Measurements from ENCODE around the gene PC. TPM values are rescaled to one million over a fixed set of nuclear protein-coding genes. Genes with fewer than 3 reads are reported as not detected.

PC gene
- total RNA-seq, 1 experiment from 2014 or later: 24.5 TPM

- DNase-seq (no peak), ATAC-seq (no peak)
- Histone ChIP-seq H3K4me2 (ENCODE audit: low read length) (no peak overlapping the region), H3K9me3 (ENCODE audit: low read length) (no peaks in the 10 kb centered on the region), H3K27me3 (ENCODE audit: low read length) (no peaks in the 10 kb centered on the region), H3K9me2 (replicated peaks; ENCODE audit: low read length) (no peaks in the 10 kb centered on the region), H3K4me1 (ENCODE audit: insufficient read depth, low read length) (peaks cover 30% of the 10 kb centered on the region), H3K79me2 (ENCODE audit: low read length) (no peaks in the 10 kb centered on the region), H4K20me1 (ENCODE audit: low read length) (no peaks in the 10 kb centered on the region), H3K4me3 (ENCODE audit: low read length) (no peak overlapping the region), H2AFZ (ENCODE audit: low read length) (no peak overlapping the region), H3F3A (ENCODE audit: low read length, unreplicated experiment) (no peaks in the 10 kb centered on the region), H3K27ac (ENCODE audit: low read length) (no peak overlapping the region), H3K9ac (ENCODE audit: low read length) (no peak overlapping the region), H3K36me3 (ENCODE audit: low read depth, low read length) (no peaks in the 10 kb centered on the region)
- TF ChIP-seq CTCF (conservative IDR thresholded peaks at IDR 0.05; ENCODE audit: low read depth, low read length) (no peak), EZH2phosphoT487 (IDR thresholded peaks at IDR 0.05; ENCODE audit: borderline replicate concordance, low read length) (no peak), EZH2 (IDR thresholded peaks at IDR 0.05; ENCODE audit: low read length, unreplicated experiment) (no peak)
- ChIA-PET POLR2A (ENCODE audit: unreplicated experiment) (no interaction called here), CTCF (no interaction called here)
- intact Hi-C loops (cut with micrococcal nuclease): no loop called here
- BruUV-seq (replicated peaks): no TSS peak
Observed at GRCh38 chr11:66973956-66974580, 15.9 kb upstream of the PC start.

- no peaks in the 10 kb centered on the region for H3K36me3 ChIP-seq (ENCODE audit: low read depth, low read length)
- no peaks in the 10 kb centered on the region for H3K9me3 ChIP-seq (ENCODE audit: low read length)
- H2AFZ ChIP-seq (ENCODE audit: low read length): no peak overlapping the region
- TF ChIP-seq CTCF (conservative IDR thresholded peaks at IDR 0.05; ENCODE audit: low read depth, low read length) (no peak), EZH2phosphoT487 (IDR thresholded peaks at IDR 0.05; ENCODE audit: borderline replicate concordance, low read length) (no peak)
- ATAC-seq (no peak), DNase-seq (no peak)
- ChIA-PET CTCF (interaction anchor here (0.5 kb wide), 1 partner anchor 115 kb away, joined by 3 read pairs; no protein-coding TSS in a partner anchor), POLR2A (ENCODE audit: unreplicated experiment) (no interaction called here)
- H3K9ac ChIP-seq (ENCODE audit: low read length): peak overlapping the region; percentile 75
- peak overlapping the region; percentile 59 for H3K4me2 ChIP-seq (ENCODE audit: low read length)
- H3K4me3 ChIP-seq (ENCODE audit: low read length): 0 out of 2 replicates have a peak overlapping the region, but pooled peaks have one; percentile 0
- H3K9me2 ChIP-seq (replicated peaks; ENCODE audit: low read length): no peaks in the 10 kb centered on the region
- H3F3A ChIP-seq (ENCODE audit: low read length, unreplicated experiment): no peaks in the 10 kb centered on the region
- no TSS peak for BruUV-seq (replicated peaks)
- H3K27ac ChIP-seq (ENCODE audit: low read length): peak overlapping the region; percentile 94
- no peaks in the 10 kb centered on the region for H4K20me1 ChIP-seq (ENCODE audit: low read length)
- intact Hi-C loops (cut with micrococcal nuclease): no loop called here
- no peaks in the 10 kb centered on the region for H3K27me3 ChIP-seq (ENCODE audit: low read length)
- no peaks in the 10 kb centered on the region for H3K79me2 ChIP-seq (ENCODE audit: low read length)
- peaks cover 44% of the 10 kb centered on the region for H3K4me1 ChIP-seq (ENCODE audit: insufficient read depth, low read length)
Observed at GRCh38 chr11:66971488-66971887, 13.3 kb upstream of the PC start.

GRCh38 chr11:66970807-66971442 lies 12.7 kb upstream of the PC start:
- Histone ChIP-seq H3K27ac (ENCODE audit: low read length) (peak overlapping the region; percentile 94), H3K27me3 (ENCODE audit: low read length) (no peaks in the 10 kb centered on the region), H3K4me2 (ENCODE audit: low read length) (peak overlapping the region; percentile 62), H3K36me3 (ENCODE audit: low read depth, low read length) (no peaks in the 10 kb centered on the region), H4K20me1 (ENCODE audit: low read length) (no peaks in the 10 kb centered on the region), H3K79me2 (ENCODE audit: low read length) (no peaks in the 10 kb centered on the region), H3K9ac (ENCODE audit: low read length) (peak overlapping the region; percentile 75), H3K9me2 (replicated peaks; ENCODE audit: low read length) (no peaks in the 10 kb centered on the region), H3F3A (ENCODE audit: low read length, unreplicated experiment) (no peaks in the 10 kb centered on the region), H3K9me3 (ENCODE audit: low read length) (no peaks in the 10 kb centered on the region), H3K4me1 (ENCODE audit: insufficient read depth, low read length) (peaks cover 44% of the 10 kb centered on the region), H2AFZ (ENCODE audit: low read length) (0 out of 2 replicates have a peak overlapping the region, but pooled peaks have one; percentile 5), H3K4me3 (ENCODE audit: low read length) (peak overlapping the region; percentile 13; the same call in 1 of the 2 replicates)
- ChIA-PET POLR2A (ENCODE audit: unreplicated experiment) (interaction anchor here (0.6 kb wide), 1 partner anchor 39 kb away, joined by 5 read pairs; no protein-coding TSS in a partner anchor), CTCF (interaction anchor here (0.5 kb wide), 1 partner anchor 375 kb away, joined by 3 read pairs; no protein-coding TSS in a partner anchor)
- ATAC-seq (peak; percentile 91), DNase-seq (peak; percentile 99)
- TF ChIP-seq CTCF (conservative IDR thresholded peaks at IDR 0.05; ENCODE audit: low read depth, low read length) (no peak), EZH2 (IDR thresholded peaks at IDR 0.05; ENCODE audit: low read length, unreplicated experiment) (no peak), EZH2phosphoT487 (IDR thresholded peaks at IDR 0.05; ENCODE audit: borderline replicate concordance, low read length) (no peak)
- intact Hi-C loops (cut with micrococcal nuclease): loop anchor here (1.0 kb wide), 1 partner anchor 11 kb away; no protein-coding TSS in a partner anchor
- BruUV-seq (replicated peaks): TSS peak; percentile 96

Data from PC-3 (cell line).